Measurements from ENCODE around the gene SMTNL2.
A peak's percentile ranks its signal among the peaks of the same experiment; 100 is the strongest.
"Not testable (repeated sequence)": the region's sequence is repeated elsewhere in the genome, so short reads cannot be mapped to it uniquely, and the experiment has no call there.

SMTNL2 gene

DNA sequence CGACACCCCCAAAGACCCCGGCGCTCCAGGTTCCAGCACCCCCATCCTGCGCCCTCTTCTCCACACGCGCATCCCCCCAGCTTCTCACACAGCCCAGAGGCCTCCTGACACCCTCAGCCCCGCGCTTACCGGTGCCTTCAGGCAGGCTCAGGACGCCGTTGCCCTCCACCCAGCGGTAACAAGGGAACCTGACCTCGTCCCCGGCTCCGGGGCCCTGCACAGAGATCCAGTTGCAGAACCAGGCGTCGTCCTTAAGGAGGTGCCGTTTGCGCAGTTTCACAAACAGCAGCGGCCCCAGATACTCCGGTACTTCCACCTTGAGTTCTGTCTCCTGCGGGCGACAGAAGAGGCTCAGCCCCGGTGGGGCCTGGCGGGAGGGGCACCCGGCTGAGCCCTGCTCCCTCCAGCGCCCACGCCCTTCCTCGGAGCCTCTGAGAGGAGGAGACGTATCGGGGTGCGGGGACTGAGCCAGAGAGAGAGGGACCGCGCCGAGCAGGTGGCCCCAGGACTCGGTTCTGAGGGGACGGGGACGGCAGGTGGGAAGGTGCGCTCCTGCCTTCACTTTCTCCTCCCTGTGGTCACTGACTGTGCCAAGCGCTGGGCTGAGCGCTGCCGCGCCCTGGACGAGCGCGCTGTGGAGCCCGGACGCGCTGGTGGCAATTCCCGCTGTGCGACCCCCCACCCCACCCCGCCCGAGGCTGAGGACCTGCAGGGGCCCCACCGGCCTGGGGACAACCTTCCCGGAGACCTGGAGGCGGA, 55.2 kb downstream of the SMTNL2 start:
- H3K9ac ChIP-seq (ENCODE audit: low read depth, low read length); H3K9me3 ChIP-seq (ENCODE audit: insufficient read depth, low read depth, low read length); H3K27ac ChIP-seq (ENCODE audit: low read depth, low read length); H3K36me3 ChIP-seq (ENCODE audit: insufficient read depth, low read length): not testable (repeated sequence)
- H3K4me1 ChIP-seq (ENCODE audit: insufficient read depth, low read length), result peaks cover 15% of the 10 kb centered on the region
- WGBS, result 12% methylated on average over 21 of the region's 56 CpGs
- peaks cover 85% of the 10 kb centered on the region for H3K27me3 ChIP-seq (ENCODE audit: insufficient read depth, low read length)
- peak overlapping the region; percentile 44 for H3K4me3 ChIP-seq (ENCODE audit: low read length)

DNA sequence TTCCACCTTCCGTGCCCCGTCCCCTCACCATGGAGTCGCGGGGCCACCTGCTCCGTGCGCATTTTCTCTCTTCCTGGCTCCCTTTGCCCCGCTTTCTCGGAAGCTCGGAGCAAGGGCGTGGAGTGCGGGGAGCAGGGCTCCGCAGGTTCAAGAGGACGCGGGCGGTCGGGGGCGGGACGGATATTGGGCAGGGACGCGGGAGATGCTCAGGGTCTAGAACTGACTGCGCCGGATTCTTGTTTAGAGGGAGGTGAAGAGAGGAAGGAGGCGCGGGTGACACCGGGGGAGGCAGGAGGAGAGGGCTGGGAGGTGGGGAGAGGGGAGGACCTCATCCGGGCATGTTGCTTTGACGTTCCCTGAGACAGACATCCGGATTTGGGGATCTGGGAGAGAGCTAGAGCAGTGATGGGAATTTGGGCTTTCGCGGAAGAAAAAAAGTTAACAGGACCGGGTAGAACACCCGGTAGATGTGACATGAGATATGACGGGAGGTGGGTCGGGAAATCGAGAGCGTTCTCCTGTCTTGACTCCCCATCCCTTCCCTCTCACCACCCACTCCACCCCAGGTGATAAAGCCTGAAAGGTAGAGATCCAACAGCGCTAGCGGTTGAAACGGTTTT, 56.4 kb downstream of the SMTNL2 start:
- H3K9me3 ChIP-seq (ENCODE audit: insufficient read depth, low read depth, low read length); H3K36me3 ChIP-seq (ENCODE audit: insufficient read depth, low read length); H3K27ac ChIP-seq (ENCODE audit: low read depth, low read length); H3K9ac ChIP-seq (ENCODE audit: low read depth, low read length): not testable (repeated sequence)
- Histone ChIP-seq H3K4me1 (ENCODE audit: insufficient read depth, low read length) (peaks cover 10% of the 10 kb centered on the region), H3K4me3 (ENCODE audit: low read length) (peak overlapping the region; percentile 49), H3K27me3 (ENCODE audit: insufficient read depth, low read length) (peaks cover 82% of the 10 kb centered on the region)
- 1% methylated on average over 23 of the region's 39 CpGs for WGBS

DNA sequence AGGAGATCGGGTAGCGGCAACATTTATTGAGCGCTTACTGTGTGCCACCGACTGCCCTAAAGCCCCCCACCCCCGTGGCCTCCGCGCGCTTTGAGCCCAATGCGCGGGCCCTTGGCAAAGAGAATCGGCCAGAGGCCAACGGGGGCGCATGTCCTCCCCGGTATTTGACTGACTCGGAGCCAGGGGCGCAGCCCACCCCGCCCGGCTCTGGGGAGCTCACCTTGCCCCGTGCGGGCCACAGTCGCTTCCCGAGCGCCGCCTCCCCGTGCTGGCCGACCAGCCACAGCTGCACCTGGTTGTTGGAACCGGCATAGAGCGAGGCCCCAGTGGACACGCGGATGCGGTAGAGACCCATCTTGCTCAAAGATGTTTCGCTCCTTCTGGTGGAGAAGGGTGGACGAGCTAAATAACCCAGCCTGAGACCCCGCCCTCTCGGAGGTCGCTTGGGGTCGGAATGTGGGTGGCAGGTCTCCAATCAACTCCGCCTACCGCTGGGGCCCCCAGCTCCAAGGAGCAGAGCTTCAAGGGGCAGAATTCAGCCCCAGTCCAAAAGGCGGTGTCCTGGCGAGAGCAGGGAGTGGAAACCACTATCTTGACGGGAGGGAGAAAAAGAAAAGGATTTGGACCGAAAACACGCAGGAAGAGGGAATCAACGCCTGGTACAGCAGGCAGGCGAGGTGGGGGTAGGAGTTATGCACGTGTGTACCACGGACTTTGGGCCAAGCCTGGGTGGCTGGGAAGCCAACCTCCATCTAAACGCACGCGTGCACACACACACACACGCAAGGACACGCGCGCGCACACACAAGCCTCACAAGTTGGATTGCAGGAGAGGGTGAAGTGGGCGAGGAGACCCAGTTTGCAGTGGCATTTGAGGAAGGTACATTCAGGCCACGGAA, 57.2 kb downstream of the SMTNL2 start, which contains the start of gene ALOX15:
Gene ALOX15 (minus strand): TSS at position 382 of the 899 bp plus-strand sequence. CDS start 27 bp downstream, at position 355.
- WGBS, result 11% methylated on average over 58 of the region's 58 CpGs
- Histone ChIP-seq H3K27me3 (ENCODE audit: insufficient read depth, low read length) (peaks cover 74% of the 10 kb centered on the region), H3K27ac (ENCODE audit: low read depth, low read length) (no peak within 1 kb of the TSS)

DNA sequence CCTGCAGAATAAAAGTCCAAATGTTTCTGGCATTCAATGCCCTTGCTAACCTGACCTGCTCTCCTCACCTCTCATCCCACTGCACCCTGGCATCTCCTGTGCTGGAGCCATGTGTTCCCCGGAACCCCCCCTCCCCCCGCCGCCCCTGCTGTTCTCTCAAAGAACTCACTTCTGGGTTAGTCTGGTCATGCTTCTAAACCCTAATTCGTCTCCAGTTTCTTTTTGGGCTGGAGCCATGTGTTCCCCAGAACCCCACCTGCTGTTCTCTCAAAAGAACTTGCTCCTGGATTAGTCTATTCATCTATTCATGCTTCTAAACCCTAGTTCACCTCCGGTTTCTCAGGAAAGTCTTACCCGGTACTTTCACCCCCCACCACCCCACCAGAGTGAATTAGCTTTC, 58.0 kb downstream of the SMTNL2 start:
- 0 out of 2 replicates have a peak, but pooled peaks cover 7% of the 10 kb centered on the region for H3K4me1 ChIP-seq (ENCODE audit: insufficient read depth, low read length)
- H3K9ac ChIP-seq (ENCODE audit: low read depth, low read length), result no peak overlapping the region
- H3K27ac ChIP-seq (ENCODE audit: low read depth, low read length), result no peak overlapping the region
- H3K36me3 ChIP-seq (ENCODE audit: insufficient read depth, low read length), result no peaks in the 10 kb centered on the region
- peaks cover 67% of the 10 kb centered on the region for H3K27me3 ChIP-seq (ENCODE audit: insufficient read depth, low read length)
- no peak overlapping the region for H3K4me3 ChIP-seq (ENCODE audit: low read length)
- H3K9me3 ChIP-seq (ENCODE audit: insufficient read depth, low read depth, low read length), result no peaks in the 10 kb centered on the region
- 35% methylated on average over 6 of the region's 6 CpGs for WGBS

More for the DNA sequence above, 57.2 kb downstream of the SMTNL2 start, which contains the start of gene ALOX15:
- Histone ChIP-seq H3K4me3 (ENCODE audit: low read length) (peak within 1 kb of the TSS; percentile 49), H3K36me3 (ENCODE audit: insufficient read depth, low read length) (no peaks in the 10 kb centered on the region), H3K4me1 (ENCODE audit: insufficient read depth, low read length) (0 out of 2 replicates have a peak, but pooled peaks cover 7% of the 10 kb centered on the region), H3K9ac (ENCODE audit: low read depth, low read length) (no peak within 1 kb of the TSS), H3K9me3 (ENCODE audit: insufficient read depth, low read depth, low read length) (no peaks in the 10 kb centered on the region)

DNA sequence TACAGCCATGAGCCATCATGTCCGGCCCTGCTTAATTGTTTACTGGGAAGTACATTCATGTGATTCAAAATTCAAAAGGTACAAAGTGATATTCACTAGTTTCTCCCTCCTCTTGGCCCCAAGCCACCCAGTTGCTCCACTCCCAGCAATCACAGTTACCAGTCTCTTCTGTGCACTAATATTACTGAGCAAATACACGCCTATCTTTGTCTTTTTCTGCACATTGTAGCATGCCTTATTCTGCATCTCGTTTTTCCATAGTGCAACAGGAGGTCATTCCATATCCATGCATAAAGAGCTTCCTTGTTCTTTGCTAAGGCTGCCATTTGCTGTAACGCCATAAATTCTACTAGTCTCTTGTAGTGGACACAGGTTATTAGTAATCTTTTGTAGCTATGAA, 59.3 kb downstream of the SMTNL2 start:
- 86% methylated on average over 4 of the region's 4 CpGs for WGBS
- Histone ChIP-seq H3K27me3 (ENCODE audit: insufficient read depth, low read length) (peaks cover 56% of the 10 kb centered on the region), H3K9ac (ENCODE audit: low read depth, low read length) (no peak overlapping the region), H3K27ac (ENCODE audit: low read depth, low read length) (no peak overlapping the region), H3K36me3 (ENCODE audit: insufficient read depth, low read length) (no peaks in the 10 kb centered on the region), H3K4me1 (ENCODE audit: insufficient read depth, low read length) (0 out of 2 replicates have a peak, but pooled peaks cover 7% of the 10 kb centered on the region), H3K4me3 (ENCODE audit: low read length) (no peak overlapping the region), H3K9me3 (ENCODE audit: insufficient read depth, low read depth, low read length) (no peaks in the 10 kb centered on the region)

DNA sequence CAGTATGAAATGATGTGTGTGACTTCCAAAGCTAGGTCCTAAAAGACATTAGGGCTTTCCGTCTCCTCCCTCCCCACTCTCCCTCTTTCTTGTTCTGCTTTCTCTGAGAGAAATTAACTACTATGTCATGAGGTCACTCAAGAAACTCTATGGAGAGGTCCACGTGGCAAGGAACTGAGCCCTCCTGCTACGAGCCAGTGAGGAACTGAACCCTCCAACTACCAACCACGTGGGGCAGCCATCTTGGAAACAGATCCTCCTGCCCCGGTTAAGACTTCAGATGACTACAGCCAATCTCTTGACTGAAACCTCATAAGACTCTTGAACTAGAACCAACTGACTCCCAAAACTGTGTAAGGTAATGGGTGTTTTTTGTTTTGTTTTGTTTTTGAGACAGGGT, 61.3 kb downstream of the SMTNL2 start:
- Histone ChIP-seq H3K4me1 (ENCODE audit: insufficient read depth, low read length) (0 out of 2 replicates have a peak, but pooled peaks cover 7% of the 10 kb centered on the region), H3K9me3 (ENCODE audit: insufficient read depth, low read depth, low read length) (no peaks in the 10 kb centered on the region), H3K4me3 (ENCODE audit: low read length) (no peak overlapping the region), H3K27me3 (ENCODE audit: insufficient read depth, low read length) (peaks cover 41% of the 10 kb centered on the region), H3K27ac (ENCODE audit: low read depth, low read length) (no peak overlapping the region), H3K9ac (ENCODE audit: low read depth, low read length) (no peak overlapping the region), H3K36me3 (ENCODE audit: insufficient read depth, low read length) (no peaks in the 10 kb centered on the region)
- WGBS, result 84% methylated on average over 5 of the region's 5 CpGs

DNA sequence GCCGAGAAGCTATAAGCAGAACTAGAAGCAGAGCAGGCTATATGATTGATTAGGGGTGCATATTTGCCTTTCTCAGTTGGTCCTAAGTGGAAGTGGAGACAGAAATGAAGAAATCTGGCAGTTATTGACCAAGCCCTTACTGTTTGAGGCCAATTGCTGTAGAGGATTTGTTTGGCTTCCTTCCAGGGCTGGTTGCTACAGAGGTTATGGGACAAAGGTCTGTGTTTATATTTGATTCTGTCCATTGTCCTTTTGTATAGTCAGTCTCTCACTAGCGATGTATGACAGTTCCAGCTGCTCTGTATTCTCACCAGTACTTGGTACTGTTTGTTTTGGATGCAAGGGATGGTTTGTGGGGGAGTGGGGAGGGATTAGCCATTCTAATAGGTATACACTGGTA, 64.4 kb downstream of the SMTNL2 start:
- no peaks in the 10 kb centered on the region for H3K36me3 ChIP-seq (ENCODE audit: insufficient read depth, low read length)
- no peak overlapping the region for H3K4me3 ChIP-seq (ENCODE audit: low read length)
- no peak overlapping the region for H3K27ac ChIP-seq (ENCODE audit: low read depth, low read length)
- H3K9me3 ChIP-seq (ENCODE audit: insufficient read depth, low read depth, low read length), result no peaks in the 10 kb centered on the region
- 0 out of 2 replicates have a peak, but pooled peaks cover 3% of the 10 kb centered on the region for H3K4me1 ChIP-seq (ENCODE audit: insufficient read depth, low read length)
- peaks cover 11% of the 10 kb centered on the region for H3K27me3 ChIP-seq (ENCODE audit: insufficient read depth, low read length)
- WGBS, result 93% methylated on average over 2 of the region's 2 CpGs
- no peak overlapping the region for H3K9ac ChIP-seq (ENCODE audit: low read depth, low read length)

DNA sequence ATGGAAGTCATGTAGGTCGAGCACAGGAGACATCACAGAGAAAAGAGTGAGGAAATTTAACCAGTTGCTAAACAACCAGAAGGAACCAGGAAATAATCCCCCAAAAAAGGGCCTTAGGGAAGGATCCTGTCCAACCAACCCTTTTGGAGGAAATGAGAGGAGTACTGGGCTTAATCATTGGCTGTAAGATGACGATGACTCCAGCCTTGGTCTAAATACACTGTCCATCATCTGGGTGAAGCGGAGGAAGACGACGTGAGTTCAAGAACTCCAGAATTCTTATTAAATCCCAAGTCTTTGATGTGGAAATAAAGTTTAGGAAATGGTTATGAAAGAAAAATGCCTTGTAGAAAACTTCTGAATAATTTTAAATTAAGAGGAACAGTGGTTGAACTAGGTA, 68.7 kb downstream of the SMTNL2 start:
- Histone ChIP-seq H3K9ac (ENCODE audit: low read depth, low read length) (no peak overlapping the region), H3K27ac (ENCODE audit: low read depth, low read length) (no peak overlapping the region), H3K27me3 (ENCODE audit: insufficient read depth, low read length) (no peaks in the 10 kb centered on the region), H3K36me3 (ENCODE audit: insufficient read depth, low read length) (no peaks in the 10 kb centered on the region), H3K4me1 (ENCODE audit: insufficient read depth, low read length) (no peaks in the 10 kb centered on the region), H3K9me3 (ENCODE audit: insufficient read depth, low read depth, low read length) (no peaks in the 10 kb centered on the region), H3K4me3 (ENCODE audit: low read length) (no peak overlapping the region)
- 96% methylated on average over 5 of the region's 5 CpGs for WGBS

DNA sequence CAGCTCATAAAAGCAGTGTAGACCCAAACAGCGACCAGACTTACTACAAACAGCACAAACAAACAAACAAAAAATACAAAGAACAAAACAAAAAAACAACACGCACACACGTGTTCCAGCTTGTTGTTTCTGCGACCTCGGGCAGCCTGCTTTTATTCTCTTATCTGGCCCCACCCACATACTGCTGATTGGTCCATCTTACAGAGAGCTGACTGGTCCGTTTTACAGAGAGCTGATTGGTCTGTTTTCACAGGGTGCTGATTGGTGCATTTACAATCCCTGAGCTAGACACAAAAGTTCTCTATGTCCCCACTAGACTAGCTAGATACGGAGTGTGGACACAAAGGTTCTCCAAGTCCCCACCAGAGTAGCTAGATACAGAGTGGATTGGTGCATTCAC, 71.6 kb downstream of the SMTNL2 start:
- not testable (repeated sequence) for H3K9ac ChIP-seq (ENCODE audit: low read depth, low read length); H3K36me3 ChIP-seq (ENCODE audit: insufficient read depth, low read length); H3K9me3 ChIP-seq (ENCODE audit: insufficient read depth, low read depth, low read length); H3K27ac ChIP-seq (ENCODE audit: low read depth, low read length); H3K27me3 ChIP-seq (ENCODE audit: insufficient read depth, low read length); H3K4me3 ChIP-seq (ENCODE audit: low read length); H3K4me1 ChIP-seq (ENCODE audit: insufficient read depth, low read length)
- WGBS, result 91% methylated on average over 7 of the region's 7 CpGs

DNA sequence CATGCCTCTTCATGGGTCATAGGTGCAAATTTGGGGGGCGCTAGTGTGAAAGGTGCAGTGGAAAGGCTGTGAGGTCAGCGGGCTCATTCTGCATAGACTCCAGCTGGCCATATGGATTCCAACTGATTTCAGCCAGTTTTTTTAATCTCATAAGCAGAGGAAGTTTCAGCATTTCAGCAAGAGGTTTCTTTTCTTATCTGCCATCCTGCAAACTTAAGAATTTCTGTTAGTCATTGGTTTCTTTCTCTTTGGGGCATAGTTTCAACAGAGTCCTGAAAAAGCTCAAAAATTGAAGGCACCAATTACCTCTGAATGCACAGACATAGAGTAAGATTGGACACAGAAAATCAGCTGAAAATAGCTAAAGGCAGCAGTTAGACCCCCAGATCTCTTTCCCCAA, 73.3 kb downstream of the SMTNL2 start:
- Histone ChIP-seq H3K36me3 (ENCODE audit: insufficient read depth, low read length) (no peaks in the 10 kb centered on the region), H3K27me3 (ENCODE audit: insufficient read depth, low read length) (no peaks in the 10 kb centered on the region), H3K9me3 (ENCODE audit: insufficient read depth, low read depth, low read length) (no peaks in the 10 kb centered on the region), H3K9ac (ENCODE audit: low read depth, low read length) (no peak overlapping the region), H3K4me1 (ENCODE audit: insufficient read depth, low read length) (no peaks in the 10 kb centered on the region), H3K4me3 (ENCODE audit: low read length) (no peak overlapping the region), H3K27ac (ENCODE audit: low read depth, low read length) (no peak overlapping the region)
- WGBS, result 87% methylated on average over 2 of the region's 2 CpGs
